Measurements from ENCODE around the gene ZNF880. TPM values are rescaled to one million over a fixed set of nuclear protein-coding genes. Genes with fewer than 3 reads are reported as not detected.

Gene ZNF880
- total RNA-seq, 1 donor, result 21.6 TPM

DNA sequence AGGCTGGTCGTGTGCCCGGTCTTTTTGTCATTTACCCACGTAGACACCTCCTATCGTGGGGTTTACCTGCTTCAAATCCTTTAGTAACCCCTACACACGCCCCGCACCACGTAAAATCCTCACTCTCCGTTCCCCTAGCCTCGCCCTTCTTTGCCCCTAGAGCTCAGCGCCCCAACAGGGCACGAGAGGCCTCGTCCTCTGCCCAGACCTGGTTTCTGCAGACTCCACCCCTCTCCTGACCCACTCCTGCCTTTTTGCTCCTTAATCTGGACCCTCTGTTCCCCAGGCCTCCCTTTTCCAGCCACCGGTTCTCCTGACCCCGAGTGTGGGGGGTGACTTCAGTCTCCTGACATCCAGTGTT lies 28.3 kb downstream of the ZNF880 start:
- H3K4me3 ChIP-seq (ENCODE audit: low read depth, low read length), result peak overlapping the region; percentile 88
- DNase-seq (ENCODE audit: low read depth), result no peak
- TF ChIP-seq CTCF (IDR thresholded peaks at IDR 0.05; ENCODE audit: insufficient read depth, low read depth, low read length), result no peak

DNA sequence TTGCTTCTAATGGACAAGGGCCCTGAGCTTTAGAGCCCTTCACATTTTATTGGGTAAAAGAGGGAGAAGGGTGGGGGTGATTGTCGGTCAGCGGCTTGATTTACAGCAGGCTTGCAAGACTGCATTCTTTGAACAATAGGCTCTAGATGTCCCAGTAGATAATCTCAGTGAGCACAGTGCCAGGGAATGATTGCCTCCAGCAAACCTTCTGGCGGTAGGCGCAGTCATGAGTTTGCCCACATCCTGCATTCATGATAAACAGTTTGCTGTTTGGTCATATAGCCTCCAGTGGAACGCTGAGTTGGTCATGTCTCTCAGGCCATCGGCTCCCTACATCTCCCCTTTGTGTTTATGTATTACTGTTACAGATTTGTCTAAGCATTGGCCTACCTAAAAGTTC lies 40.6 kb downstream of the ZNF880 start:
- H3K4me3 ChIP-seq (ENCODE audit: low read depth, low read length), result no peak overlapping the region
- no peak for DNase-seq (ENCODE audit: low read depth)
- no peak for TF ChIP-seq CTCF (IDR thresholded peaks at IDR 0.05; ENCODE audit: insufficient read depth, low read depth, low read length)

DNA sequence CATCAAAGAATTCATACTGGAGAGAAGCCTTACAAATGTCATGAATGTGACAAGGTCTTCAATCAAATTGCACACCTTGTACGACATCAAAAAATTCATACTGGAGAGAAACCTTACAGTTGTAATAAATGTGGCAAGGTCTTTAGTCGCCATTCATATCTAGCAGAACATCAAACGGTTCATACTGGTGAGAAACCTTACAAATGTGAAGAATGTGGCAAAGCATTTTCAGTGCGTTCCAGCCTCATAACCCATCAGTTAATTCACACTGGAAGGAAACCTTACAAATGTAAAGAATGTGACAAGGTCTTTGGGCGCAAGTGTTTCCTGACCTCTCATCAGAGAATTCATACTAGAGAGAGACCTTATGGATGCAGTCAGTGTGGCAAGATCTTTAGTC lies 46.0 kb downstream of the ZNF880 start:
- no peak for TF ChIP-seq CTCF (IDR thresholded peaks at IDR 0.05; ENCODE audit: insufficient read depth, low read depth, low read length)
- no peak overlapping the region for H3K4me3 ChIP-seq (ENCODE audit: low read depth, low read length)
- no peak for DNase-seq (ENCODE audit: low read depth)

- TF ChIP-seq CTCF (IDR thresholded peaks at IDR 0.05; ENCODE audit: insufficient read depth, low read depth, low read length), result no peak
- H3K4me3 ChIP-seq (ENCODE audit: low read depth, low read length), result peak within 1 kb of the TSS; percentile 45
- peak; percentile 42 for DNase-seq (ENCODE audit: low read depth)
Measured at GRCh38 chr19:52428937-52429336, 59.2 kb downstream of the ZNF880 start, which contains the start of gene ZNF534. Gene ZNF534 (plus strand): TSS chr19:52429148. CDS start chr19:52431475, 2,327 bp downstream.

Small RNA genes lying within 50 kb of the gene (small RNA-seq; reads per million reads assigned to genes)
- gene AC010332.1, result not detected

Other genes starting within 250 kb of the ZNF880 start
- gene ZNF616, start 230.0 kb upstream of the ZNF880 start, total RNA-seq, result 7.4 and 12.5 TPM in 2 replicates
- 7.1 and 11.7 TPM in 2 replicates for gene ZNF836, start 198.3 kb upstream of the ZNF880 start, total RNA-seq
- 122 and 166 TPM in 2 replicates for gene PPP2R1A, start 179.9 kb upstream of the ZNF880 start, total RNA-seq
- gene ZNF766, start 100.3 kb upstream of the ZNF880 start, total RNA-seq, result 6.4 and 12.1 TPM in 2 replicates
- gene ZNF480, start 72.8 kb upstream of the ZNF880 start, total RNA-seq, result 6.4 and 8.2 TPM in 2 replicates
- gene ZNF610, start 33.7 kb upstream of the ZNF880 start, total RNA-seq, result 0.97 and 2.2 TPM in 2 replicates
- gene ZNF528, start 27.9 kb downstream of the ZNF880 start, total RNA-seq, result 21.3 and 22.0 TPM in 2 replicates
- under 0.01 TPM in 1 of 2 replicates, not detected in the other for gene ZNF534, start 59.2 kb downstream of the ZNF880 start, total RNA-seq
- gene ZNF578, start 83.6 kb downstream of the ZNF880 start, total RNA-seq, result 1.6 and 3.9 TPM in 2 replicates
- gene ZNF808, start 157.7 kb downstream of the ZNF880 start, total RNA-seq, result 11.3 and 23.3 TPM in 2 replicates
- gene ZNF701, start 200.4 kb downstream of the ZNF880 start, total RNA-seq, result 10.6 and 17.7 TPM in 2 replicates

All from fibroblast of villous mesenchyme (primary cell).